Measurements from ENCODE around the gene PPCDC.

PPCDC gene

GRCh38 chr15:75051191-75051608, 27.8 kb downstream of the PPCDC start:
- H3K4me3 ChIP-seq (ENCODE audit: low read depth, low read length): no peak overlapping the region
- TF ChIP-seq CTCF (IDR thresholded peaks at IDR 0.05; ENCODE audit: borderline replicate concordance, insufficient read depth, low read depth, low read length): no peak

- H3K4me3 ChIP-seq (ENCODE audit: low read depth, low read length): no peak overlapping the region
These were observed 28.3 kb downstream of the PPCDC start for GRCh38 chr15:75051711-75052110.

GRCh38 chr15:75052972-75053747, 29.8 kb downstream of the PPCDC start:
- no peak overlapping the region for H3K4me3 ChIP-seq (ENCODE audit: low read depth, low read length)
- TF ChIP-seq CTCF (IDR thresholded peaks at IDR 0.05; ENCODE audit: borderline replicate concordance, insufficient read depth, low read depth, low read length): no peak

More at GRCh38 chr15:75051711-75052110, 28.3 kb downstream of the PPCDC start:
- TF ChIP-seq CTCF (IDR thresholded peaks at IDR 0.05; ENCODE audit: borderline replicate concordance, insufficient read depth, low read depth, low read length): no peak

- no peak for TF ChIP-seq CTCF (IDR thresholded peaks at IDR 0.05; ENCODE audit: borderline replicate concordance, insufficient read depth, low read depth, low read length)
- no peak overlapping the region for H3K4me3 ChIP-seq (ENCODE audit: low read depth, low read length)
These were observed 30.3 kb downstream of the PPCDC start for GRCh38 chr15:75053748-75054125.

GRCh38 chr15:75054172-75054897, 30.9 kb downstream of the PPCDC start:
- TF ChIP-seq CTCF (IDR thresholded peaks at IDR 0.05; ENCODE audit: borderline replicate concordance, insufficient read depth, low read depth, low read length): no peak
- no peak overlapping the region for H3K4me3 ChIP-seq (ENCODE audit: low read depth, low read length)

- TF ChIP-seq CTCF (IDR thresholded peaks at IDR 0.05; ENCODE audit: borderline replicate concordance, insufficient read depth, low read depth, low read length): no peak
- no peak overlapping the region for H3K4me3 ChIP-seq (ENCODE audit: low read depth, low read length)
These were observed 32.6 kb downstream of the PPCDC start for GRCh38 chr15:75056036-75056435.

Data from GM12875 (cell line).